Hematopoietic multipotent progenitor cell treated with erythropoietin and hydrocortisone succinate and interleukin-3 and kit ligand, for 6 days (in vitro differentiated cells): Measurements from ENCODE around the gene MOAP1.
"Not testable (repeated sequence)": the region's sequence is repeated elsewhere in the genome, so short reads cannot be mapped to it uniquely, and the experiment has no call there.

Source experiments
- DNase-seq: peaks from one replicate; pipeline ENCODE4 v3.0.0-alpha.2; 2015

MOAP1 gene, protein sequence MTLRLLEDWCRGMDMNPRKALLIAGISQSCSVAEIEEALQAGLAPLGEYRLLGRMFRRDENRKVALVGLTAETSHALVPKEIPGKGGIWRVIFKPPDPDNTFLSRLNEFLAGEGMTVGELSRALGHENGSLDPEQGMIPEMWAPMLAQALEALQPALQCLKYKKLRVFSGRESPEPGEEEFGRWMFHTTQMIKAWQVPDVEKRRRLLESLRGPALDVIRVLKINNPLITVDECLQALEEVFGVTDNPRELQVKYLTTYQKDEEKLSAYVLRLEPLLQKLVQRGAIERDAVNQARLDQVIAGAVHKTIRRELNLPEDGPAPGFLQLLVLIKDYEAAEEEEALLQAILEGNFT

DNA sequence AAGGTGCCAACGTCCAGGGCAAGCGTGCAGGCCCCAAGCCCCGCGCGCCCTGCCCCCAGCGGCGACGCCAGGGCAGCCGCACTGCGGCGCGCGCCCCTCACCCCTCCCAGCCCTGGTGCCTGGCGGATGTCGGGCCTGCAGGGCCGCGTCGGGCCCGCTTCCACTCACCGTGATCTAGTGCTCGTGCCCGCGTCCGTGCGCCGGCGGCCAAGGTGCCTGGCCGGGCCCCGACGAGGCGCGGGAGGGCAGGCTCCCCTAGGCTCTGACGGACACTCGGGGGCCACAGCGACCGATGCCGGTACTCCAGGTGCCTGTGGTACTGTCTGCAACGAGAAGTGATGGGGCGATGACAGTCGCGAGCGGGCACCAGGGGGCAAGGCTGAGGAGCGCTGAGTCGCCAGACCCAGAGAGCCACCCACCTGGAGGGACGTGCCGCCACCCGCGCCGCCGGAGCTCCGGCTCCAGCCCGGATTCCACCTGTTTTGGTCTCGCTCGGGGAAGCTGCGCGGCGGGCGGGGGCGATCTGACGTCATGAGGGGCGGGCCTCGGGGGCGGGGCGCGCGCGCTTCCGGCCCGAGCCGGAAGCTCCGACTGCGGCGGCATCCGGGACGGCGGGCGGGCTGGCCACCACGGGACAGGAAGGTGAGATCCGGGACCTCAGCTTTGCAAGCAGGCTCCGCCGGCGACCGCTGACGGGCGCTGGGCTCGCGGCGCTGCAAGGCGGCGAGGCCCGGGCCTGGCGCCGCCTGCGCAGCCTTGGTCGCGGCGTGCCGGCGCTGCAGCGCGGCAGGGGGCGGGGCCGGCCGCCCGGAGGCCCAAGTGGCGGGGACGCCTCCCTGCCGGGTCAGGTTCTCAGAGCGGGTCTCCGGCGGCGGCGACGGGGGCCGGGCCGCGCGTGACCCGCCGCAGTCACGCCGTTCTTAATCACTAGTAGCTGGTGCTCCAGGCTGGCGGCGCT lies at the start of gene MOAP1, which contains the start of gene LYSET:
Gene MOAP1 (minus strand): TSS at position 507 of the 958 bp plus-strand sequence. CDS start 655 bp downstream, outside the sequence.
Gene LYSET (plus strand): TSS at position 927 of the 958 bp plus-strand sequence. CDS start 89 bp downstream, outside the sequence.
- peak; percentile 88 for DNase-seq

DNA sequence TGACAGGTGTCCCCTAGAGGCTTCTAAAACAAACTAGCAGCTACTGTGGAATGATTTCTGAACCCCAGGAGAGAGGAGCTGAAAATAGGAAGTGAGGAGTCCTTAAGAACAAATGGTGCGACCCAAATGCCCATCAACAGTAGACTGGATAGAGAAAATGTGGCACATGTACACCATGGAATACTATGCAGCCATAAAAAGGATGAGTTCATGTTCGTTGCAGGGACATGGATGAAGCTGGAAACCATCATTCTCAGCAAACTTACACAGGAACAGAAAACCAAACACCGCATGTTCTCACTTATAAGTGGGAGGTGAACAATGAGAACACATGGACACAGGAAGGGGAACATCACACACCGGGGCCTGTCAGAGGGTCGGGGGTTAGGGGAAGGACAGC lies 48.4 kb upstream of the MOAP1 start:
- DNase-seq, result not testable (repeated sequence)

DNA sequence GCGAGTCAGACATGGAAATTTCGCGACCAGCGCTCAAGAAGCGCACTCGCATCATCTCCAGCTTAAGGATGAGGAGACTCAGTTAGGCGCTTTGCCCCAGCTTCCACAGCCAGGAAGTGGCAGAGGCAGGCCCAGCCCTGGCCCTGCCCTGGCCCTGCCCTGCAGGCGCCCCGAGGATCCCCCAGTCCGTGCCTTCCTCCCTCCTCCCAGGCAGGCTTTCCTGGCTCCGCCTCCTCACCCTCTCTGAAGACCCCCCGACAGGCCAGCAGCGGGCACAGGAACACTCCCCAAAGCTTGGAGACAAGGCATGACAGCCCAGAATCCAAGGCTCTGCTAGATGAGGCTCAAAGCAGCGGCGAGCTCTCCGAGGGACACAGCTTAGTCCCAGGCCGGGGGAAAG lies 47.5 kb upstream of the MOAP1 start:
- DNase-seq, result no peak

DNA sequence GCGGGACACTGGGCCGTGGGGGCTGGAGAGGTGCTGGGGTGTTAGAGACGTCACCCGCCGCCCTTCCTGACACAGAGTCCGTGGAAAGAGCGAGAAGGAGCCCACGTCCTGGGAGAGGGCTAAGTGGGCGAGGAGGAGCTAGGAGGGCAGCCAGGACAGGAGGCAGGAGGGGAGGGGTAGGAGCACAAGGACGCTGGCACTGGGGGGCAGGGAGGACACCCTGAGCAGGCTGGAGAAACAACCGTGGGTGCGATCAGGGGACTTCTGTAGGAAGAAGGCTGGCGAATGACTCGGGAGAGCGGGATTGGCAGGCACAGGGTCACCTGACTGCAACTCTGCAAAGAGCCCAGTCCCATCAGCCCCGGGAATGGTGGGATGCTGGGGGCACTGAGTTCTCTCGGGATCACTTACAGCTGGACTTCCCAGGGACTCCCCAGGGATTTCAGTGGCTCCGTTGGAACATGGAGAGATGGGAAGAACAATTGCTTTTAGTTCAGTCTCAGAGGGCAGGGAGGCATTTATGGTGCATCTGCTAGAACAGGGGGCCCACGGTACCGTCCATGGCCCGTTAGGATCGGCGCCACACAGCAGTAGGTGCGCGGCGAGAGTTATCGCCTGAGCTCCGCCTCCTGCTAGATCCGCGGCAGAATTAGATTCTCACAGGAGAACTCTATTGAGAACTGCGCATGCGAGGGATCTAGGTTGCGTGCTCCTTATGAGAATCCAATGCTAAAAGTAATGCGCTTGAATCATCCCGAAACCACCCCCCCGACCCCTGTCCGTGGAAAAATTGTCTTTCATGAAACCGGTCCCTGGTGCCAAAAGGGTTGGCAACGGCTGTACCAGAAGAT lies 46.7 kb upstream of the MOAP1 start:
- DNase-seq, result peak; percentile 47

DNA sequence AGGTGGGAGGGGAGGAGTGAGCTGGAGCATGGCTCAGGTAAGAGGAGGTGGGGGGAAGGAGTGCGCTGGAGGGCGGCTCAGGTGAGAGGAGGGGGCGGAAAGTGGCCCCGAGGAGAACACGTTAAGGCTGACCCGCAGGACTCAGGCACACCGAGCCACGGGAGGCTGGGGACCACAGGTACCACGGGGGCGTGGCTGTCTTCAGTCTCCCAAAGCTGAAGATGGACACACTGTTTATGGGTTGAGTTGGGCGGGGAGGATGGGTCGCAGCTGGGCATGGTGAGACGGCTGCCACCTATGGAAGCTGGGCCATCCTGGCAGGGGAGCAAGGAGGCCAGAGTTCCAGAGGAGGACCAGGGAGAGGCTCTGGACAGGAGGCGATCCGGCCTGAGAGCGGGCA lies 45.8 kb upstream of the MOAP1 start:
- no peak for DNase-seq

DNA sequence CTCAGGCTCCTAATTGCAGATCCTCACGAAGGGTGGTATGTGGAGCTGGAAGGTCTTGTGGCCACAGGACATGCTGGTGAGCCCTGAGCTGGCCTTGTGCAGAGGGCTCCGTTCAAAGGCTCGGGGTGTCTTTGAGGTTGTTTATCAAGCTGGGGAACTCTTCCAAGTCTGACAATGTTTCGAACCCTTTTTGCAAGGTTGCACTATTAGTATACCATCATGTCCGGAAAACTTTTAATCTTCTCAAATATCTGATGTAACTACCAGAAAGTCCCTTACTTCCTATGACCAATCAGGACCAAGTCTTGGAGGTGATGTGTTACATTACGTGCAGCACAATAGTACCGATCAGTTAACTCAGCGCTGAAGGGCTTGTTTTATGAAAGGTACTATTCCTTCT lies 43.9 kb upstream of the MOAP1 start:
- no peak for DNase-seq

DNA sequence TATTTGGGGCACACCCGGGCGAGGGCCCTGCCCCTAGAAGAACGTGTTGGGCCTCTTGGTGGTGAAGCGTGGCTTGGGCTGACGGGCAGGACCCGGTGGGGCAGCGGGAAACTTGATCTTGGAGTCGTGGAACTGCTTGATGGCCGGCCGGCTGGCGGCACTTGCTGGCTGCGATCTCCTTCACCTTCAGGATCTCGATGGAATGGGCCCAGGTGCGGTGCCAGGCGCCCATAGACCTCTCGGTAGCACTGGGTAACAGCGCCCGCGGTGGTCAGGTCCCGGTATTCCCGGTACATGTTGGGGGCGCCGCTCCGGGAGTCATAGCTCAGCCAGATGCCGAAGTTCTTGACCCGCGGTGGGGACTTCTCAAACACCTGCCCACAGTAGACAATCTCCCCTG lies 38.9 kb upstream of the MOAP1 start:
- no peak for DNase-seq

DNA sequence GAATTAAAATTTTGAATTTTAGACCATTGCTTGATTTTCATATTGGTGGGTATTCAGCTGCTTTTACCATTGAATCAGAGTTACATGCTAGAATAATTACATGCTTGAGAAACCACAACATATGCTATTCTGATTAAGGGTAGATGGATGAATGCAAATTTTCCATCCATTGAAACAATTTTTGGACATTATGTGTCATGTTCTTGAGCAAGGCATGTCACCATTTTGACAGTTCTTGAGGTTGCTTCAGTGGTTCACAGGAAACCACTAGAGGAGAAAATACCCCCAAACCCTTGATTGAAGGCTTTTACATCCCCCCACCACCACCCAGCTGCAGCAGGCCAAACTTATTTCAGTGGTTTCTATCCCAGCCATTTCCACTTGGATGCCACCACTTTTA lies 35.8 kb upstream of the MOAP1 start:
- no peak for DNase-seq

DNA sequence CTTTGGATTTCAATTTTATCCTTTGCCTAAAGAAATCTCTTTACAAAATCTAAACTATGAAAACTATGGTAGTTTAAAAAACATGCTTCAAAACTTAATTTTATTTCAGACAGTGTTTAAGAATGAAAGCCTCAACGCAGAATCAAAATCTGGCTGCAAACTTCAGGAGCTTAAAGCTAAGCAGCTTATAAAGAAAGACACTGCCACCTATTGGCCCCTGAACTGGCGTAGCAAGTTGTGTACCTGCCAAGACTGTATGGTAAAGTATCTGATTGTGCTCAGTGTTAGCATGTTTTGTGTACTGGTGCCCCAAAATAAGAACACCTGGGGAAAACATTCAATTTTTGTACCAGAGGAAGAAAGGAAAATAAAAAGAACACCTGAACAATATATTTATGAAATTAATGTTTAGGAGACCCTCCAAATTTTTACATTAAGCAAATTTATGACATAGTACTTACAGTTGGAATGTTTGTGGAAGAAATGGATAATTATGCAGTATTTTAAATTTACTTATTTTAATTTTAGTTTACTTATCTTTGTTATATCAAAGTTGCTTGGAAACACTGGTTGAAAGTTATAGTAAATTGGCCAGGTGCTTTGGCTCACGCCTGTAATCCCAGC lies 34.5 kb upstream of the MOAP1 start:
- DNase-seq, result peak; percentile 88

DNA sequence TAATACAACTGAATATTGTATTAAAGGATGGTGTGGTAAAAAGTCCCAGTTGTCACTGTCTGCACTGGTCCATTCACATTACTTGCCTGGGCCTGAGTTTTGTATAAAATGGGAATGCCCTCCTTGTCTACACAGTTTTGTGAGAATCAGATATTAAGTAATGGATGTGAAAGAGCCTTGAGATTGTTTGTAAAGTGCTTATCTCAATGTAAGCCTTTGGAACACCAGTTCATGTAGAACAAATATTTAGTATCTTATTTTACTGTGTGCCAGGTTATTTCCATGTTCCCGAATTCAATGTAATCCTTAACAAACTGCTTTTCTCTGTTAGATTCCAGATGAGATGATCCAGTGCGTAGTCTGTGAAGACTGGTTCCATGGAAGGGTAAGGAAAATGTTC lies 29.9 kb upstream of the MOAP1 start:
- no peak for DNase-seq

DNA sequence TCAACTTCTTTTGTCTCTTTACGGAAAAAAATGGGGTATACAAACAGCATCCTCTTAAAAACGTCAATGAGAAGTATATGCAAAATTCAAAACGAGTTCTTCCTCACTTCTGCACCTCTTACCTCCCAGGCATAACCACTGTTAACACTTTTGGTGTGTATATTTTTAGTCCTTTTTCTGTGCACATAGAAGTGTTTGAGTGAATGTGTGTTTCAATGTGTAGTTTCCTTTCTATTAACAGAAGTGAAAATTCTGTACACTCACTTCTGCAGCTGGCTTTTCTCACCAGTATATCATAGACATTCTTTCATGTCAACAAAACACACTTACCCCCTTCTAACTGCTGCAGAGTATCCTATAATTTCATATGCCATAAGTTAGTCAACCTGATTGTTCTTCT lies 27.7 kb upstream of the MOAP1 start:
- DNase-seq, result no peak

DNA sequence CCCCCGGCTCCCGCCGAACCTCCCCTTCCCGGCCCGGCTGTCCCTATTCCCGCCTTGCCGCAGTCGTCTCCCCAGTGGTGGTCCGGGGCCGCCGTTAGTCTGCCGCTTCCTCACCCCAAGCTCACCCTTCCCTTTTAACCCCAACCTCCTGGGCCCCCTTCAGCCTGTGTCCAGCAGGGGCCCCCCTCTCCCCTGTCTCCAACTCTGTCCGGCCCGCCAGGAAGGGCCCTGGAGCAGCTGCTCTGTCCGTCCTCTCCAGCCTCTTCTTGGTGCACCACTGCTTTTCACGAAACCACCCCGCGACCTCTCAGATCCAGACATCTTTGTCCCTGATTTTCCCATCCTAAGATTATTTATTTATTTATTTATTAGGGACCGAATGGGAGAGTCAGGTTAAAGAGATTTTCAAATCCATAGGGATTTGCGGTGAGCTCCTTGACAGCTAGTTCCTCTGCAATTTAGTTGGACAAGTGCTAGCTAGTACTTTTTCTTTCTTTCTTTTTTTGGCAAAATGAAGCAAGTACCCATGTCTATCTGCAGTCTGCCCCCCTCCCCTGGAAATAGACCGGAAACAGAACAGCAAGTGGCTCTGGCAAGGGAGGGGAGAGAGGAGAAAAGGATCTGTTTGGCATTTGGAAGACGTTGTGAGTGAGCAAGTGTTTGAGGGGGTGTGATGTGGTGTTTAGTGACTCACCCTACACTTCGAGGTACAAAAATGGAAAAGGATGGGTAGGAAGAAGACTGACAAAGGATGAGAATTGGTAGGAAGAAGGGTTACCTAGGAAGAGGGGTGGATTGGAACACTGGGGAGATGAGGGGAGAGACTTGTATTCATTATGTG lies 23.0 kb upstream of the MOAP1 start:
- DNase-seq, result peak; percentile 69

DNA sequence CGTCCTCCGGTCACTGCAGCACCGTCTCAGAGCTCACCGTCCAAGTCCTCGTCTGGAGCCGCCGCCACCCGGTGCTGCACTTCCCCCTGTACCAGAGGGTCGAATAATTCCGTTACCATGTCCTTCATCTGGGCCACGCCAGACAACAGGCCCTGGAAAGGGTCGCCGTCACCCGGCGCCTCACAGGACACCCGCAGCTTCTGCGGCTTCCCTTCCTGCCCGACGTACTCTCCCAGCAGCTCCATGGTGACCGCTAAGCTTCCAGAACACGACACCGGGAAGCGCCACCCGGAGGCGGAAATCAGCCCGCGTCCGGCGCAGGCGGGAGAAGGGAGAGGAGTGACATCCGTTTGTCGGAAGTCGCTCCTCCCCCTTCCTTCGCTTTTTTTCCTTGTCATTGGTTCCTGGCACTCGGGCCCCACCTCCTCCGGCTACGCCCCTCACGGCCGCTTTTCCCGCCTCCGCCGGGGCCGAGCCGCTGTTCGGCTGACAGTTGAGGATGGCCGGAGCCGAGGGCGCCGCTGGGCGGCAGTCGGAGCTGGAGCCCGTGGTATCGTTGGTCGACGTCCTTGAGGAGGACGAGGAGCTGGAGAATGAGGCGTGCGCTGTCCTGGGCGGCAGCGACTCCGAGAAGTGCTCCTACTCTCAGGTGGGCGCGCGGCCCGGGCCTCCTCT lies 22.2 kb upstream of the MOAP1 start, which contains the start of the genes GON7 and UBR7:
Gene GON7 (minus strand): TSS at position 273 of the 675 bp plus-strand sequence. CDS start 28 bp downstream, at position 245.
Gene UBR7 (plus strand): TSS at position 464 of the 675 bp plus-strand sequence. CDS start 36 bp downstream, at position 500.
- peak; percentile 99 for DNase-seq

DNA sequence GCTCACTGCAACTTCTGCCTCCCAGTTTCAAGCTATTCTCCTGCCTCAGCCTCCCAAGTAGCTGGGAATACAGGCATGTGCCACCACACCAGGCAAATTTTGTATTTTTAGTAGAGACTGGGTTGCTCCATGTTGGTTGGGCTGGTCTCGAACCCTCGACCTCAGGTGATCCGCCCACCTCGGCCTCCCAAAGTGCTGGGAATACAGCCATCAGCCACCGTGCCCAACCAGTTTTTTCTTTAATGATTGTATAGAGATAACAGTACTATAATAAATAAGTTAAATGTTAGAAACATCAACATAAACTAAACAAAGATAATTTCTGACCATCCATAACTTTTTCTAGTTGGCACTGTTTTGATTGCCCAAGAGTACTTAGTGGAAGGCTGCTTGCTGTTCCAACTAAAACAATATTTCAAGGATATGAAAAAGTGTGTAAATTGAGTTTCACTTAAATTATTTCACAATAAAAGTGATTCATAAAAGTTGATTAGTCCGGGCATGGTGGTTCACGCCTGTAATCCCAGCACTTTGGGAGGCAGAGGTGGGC lies 16.5 kb upstream of the MOAP1 start:
- no peak for DNase-seq

DNA sequence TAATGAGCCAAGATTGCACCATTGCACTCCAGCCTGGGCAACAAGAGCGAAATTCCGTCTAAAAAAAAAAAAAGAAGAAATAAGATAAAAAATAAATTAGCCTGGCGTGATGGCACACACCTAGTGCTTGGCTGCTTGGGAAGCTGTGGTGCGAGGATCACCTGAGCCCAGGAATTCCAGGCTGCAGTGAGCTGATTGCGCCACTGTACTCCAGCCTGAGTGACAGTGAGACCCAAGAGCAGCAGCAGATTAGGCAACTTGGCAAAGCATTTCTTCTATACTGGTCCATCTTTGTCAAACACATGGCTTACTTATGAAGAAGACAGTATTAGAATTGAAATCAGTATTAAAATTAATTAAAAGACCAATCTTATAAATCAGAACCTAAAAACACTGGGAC lies 15.9 kb upstream of the MOAP1 start:
- no peak for DNase-seq

DNA sequence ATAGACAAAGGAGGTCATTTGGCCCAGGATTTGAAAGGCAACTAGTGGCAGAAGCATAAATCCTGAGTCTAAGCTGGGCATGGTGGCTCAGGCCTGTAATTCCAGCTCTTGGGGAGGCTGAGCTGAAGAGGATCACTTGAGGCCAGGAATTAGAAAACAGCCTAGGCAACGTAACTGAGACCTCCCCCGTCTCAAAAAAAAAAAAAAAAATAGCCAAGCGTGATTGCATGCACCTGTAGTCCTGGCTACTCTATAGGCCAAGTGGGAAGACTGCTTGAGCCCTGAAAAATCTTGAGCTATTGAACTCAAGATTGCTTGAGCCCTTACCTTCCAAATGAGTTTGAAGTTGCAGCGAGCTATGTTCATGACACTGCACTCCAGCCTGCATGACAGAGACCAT lies 14.3 kb upstream of the MOAP1 start:
- DNase-seq, result no peak

DNA sequence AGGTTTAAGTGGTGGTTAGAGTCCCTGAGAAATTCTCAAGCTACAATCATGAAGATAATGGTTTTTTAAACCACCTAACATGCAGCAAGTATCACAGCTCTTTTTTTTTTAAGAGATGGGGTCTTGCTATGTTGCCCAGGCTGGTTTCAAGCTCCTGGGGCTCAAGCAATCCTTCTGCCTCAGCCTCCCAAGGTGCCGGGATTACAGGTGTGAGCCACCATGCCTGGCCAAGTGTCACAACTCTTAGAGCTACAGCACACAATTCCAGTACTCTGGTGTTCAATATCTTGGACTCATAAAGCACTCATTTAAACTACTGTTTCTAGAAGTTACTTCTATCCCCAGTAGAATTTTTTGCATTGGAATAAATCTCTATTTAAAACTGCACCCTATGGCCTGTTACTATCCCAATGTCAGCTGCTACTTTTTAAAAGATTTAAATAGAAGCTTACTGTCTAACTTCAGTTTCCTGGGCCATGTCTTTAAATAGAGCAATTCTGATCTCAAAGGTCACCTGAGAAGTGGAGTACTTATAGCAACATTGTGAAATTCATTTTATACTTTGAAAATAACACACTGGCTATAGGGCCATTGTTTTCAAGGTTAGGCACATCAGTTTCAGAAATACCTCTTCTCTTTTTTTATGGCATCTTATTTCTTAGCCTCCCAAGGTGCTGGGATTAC lies 10.8 kb upstream of the MOAP1 start:
- DNase-seq, result no peak

DNA sequence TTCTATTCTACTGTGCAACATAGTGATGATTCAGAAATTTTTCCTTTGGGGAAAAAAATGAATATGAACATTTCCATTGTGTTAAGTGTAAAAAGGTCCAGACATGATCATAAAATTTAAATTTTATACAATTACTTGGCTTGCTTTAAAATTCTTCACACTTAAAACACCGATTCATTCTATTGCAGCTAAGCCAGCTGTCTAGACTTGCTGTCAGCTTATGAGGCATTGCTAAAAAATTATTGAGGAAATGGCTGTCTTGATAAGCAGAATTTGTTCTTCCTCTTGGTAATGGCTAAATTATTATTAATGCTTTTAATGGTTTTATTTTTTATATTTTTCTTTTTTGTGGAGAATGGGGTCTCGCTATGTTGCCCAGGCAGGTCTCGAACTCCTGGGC lies 2.3 kb upstream of the MOAP1 start:
- DNase-seq, result no peak

DNA sequence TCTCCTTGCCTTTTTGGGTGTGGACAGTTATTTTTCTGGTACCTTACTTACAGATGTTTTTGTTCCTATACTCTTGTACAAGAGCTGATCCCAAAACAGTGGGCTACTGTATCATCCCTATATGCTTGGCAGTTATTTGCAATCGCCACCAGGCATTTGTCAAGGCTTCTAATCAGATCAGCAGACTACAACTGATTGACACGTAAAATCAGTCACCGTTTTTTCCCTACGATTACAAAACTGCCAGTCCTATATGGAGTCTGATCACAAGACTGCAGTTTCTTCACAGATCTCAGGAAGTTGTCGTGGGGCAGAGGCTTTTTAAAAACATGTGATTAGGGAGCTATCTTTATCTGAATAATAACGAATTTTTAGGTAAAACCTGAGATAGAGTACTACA lies 1.8 kb upstream of the MOAP1 start:
- DNase-seq, result peak; percentile 58

DNA sequence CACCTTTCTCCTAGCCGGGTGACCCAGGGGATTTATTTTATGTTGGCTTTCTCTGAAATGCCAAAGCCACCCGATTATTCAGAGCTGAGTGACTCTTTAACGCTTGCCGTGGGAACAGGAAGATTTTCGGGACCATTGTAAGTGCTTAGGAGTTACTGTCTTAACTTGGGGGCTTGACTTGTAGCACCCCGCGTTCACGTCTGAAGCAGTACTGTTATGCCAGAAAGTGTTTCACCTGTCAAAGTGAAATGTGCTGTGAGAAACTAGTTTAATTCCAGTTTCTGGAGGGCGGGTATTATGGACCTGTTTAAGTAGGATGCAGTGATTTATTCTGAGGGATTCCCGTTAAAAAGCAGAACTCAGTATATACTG lies 638 bp upstream of the MOAP1 start:
- DNase-seq, result no peak
